ENCODE results near the gene KCNJ15. TPM values are rescaled to one million over a fixed set of nuclear protein-coding genes. Genes with fewer than 3 reads are reported as not detected.

Gene KCNJ15
- total and polyA plus RNA-seq, 2 of the 8 experiments (the other 6 are each of a cell fraction or from before 2014, with no cell fraction given) = under 0.01 TPM; not detected in 1

- TF ChIP-seq CHD7 (IDR thresholded peaks at IDR 0.05; ENCODE audit: insufficient replicate concordance, low read length) (no peak), KDM5A (IDR thresholded peaks at IDR 0.05; ENCODE audit: low read length) (no peak), BACH1 (IDR thresholded peaks at IDR 0.05; ENCODE audit: low read length) (no peak), SIRT6 (IDR thresholded peaks at IDR 0.05; ENCODE audit: low read length) (no peak), SIN3A (conservative IDR thresholded peaks at IDR 0.05 in 1 of 2, IDR thresholded peaks at IDR 0.05 in 1 of 2; ENCODE audit: low read depth in 1 of 2, low read length in 2 of 2) (no peak), HDAC6 (IDR thresholded peaks at IDR 0.05; ENCODE audit: low read depth, low read length) (no peak), CTCF (IDR thresholded peaks at IDR 0.05; ENCODE audit: control extremely low read depth in 1 of 3, insufficient read depth in 1 of 3, low read depth in 1 of 3, low read length in 3 of 3) (no peak), SP2 (IDR thresholded peaks at IDR 0.05; ENCODE audit: low read length) (no peak), CBX5 (IDR thresholded peaks at IDR 0.05; ENCODE audit: low read depth, low read length) (no peak), CHD2 (IDR thresholded peaks at IDR 0.05; ENCODE audit: low read length) (no peak)
Measured at GRCh38 chr21:38343691-38344090, 86.9 kb downstream of the KCNJ15 start (continued).

All from H1 (cell line).